GM21529 (cell line): Measurements from ENCODE around the gene KAT6B.
A peak's percentile ranks its signal among the peaks of the same experiment; 100 is the strongest.

Experiments
- ATAC-seq: cut with Tn5 transposase; IDR thresholded peaks from one replicate; pipeline ENCODE4 v1.9.1; 2021; ENCODE audit not compliant: unreplicated experiment

KAT6B gene

DNA sequence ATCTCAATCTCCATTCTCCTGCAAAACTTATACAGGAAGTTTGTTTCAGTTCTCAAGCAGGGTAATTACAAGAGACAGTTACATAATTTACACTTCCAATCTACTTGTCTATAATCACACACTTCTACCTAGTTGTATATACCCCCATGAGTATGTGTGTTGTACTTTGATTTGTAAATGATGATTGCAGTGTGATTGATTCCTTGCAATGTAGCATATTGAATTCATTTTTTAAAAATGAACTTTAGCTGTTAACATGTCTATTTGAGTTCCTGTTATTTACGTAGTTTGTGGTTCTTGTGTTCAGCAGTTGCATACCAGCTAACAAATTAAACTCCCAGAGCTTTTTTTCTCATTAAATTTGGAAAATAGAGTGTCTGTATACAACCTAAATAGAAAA, 182.6 kb downstream of the KAT6B start:
- ATAC-seq, result no peak

- ATAC-seq, result no peak
Measured at GRCh38 chr10:75009426-75009825, 183.0 kb downstream of the KAT6B start.

GRCh38 chr10:75010373-75010772, 184.0 kb downstream of the KAT6B start:
- no peak for ATAC-seq

DNA sequence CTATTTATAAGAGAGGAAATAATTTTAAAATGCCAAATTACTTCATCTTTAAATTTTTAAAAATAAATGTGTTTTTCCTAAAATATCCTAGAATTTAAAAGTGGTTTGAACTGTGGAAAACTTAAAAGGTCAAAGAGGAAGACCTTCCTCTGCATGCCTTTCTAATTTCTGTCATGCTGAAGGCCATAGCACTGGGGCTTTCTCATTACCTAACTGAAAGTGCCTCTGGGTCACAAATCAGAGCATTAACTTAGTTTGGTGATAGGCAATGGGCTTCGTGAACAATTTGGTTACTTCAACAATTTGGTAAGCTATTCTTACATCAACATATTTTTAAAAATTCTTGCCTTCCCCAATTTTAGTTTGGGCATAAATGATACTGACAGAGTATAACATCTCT, 184.8 kb downstream of the KAT6B start:
- ATAC-seq, result peak; percentile 34

DNA sequence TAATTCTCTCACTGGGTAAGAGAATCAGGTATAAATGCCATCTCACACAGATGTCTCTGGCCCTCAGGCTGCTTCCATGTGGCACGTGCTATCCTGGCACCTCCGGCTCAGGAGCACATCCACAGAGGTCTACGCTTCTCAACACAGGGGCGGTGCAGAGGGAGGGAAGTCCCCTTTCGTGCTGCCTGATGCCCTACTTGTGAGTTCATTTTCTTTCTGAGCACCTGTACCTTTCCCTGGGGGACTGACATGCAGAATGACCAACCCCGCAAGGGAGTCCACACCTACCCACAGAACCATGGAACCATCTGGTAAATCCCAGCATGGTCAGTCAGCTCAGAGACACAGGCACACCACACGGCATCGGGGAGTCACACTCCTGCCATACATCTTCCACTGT, 186.1 kb downstream of the KAT6B start:
- no peak for ATAC-seq

DNA sequence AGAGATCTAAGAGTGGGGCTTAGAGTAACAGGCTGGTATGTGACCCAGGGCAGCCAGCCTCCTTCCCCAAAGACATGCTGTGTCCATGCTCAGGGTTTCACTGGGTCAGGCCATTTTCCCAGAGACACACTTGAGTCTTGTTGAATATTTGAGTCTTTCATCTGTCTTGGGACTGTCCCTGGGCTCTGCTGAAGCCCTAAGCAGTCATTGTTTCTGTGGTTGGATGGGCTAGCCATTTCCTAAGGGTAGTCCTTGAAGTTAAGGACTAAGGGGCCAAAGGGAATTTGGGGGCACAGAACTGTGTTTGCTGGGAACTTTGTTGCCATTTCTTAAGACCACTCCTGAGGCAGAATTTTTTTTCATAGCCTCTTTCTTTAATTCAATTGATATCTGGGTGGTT, 186.6 kb downstream of the KAT6B start:
- ATAC-seq, result no peak

DNA sequence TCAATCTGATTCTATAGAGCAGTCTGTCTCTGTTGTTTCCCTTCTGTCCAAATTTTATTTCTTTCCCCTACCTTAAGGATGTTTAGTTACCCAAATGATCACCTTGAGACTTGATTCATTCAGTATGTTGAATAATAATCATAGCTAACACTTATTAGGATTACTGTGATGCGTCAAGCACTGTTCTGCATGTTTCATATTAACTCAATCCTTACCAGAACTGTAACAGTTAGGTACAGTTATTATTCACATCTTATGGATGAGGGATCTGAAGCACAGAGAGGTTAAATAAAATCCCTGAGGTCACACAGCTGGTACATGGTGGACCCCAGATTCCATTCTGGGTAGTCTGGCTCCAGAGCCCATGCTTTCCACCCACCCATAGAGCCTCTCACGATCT, 187.1 kb downstream of the KAT6B start:
- ATAC-seq, result no peak

- no peak for ATAC-seq
Measured at GRCh38 chr10:75014516-75015230, 188.3 kb downstream of the KAT6B start.

- no peak for ATAC-seq
Measured at GRCh38 chr10:75015442-75015841, 189.0 kb downstream of the KAT6B start.

DNA sequence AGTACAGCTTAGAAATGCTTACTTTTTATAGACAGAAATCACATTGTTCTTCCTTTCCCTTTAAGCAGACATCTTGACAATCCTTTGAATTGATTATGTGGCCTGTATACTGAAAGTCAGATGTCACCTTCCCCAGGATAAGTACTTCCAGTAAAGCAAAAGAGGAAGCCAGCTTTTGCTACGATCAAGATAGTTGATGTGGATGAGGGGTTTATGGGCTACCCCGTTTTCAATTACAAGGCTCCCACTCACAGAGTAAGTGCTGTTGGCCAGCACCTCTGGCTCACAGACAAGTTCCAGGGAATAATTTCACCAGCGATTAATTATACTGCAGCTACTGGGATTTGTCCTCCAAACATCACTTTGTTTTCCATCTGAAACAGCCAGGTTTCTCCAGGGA, 189.9 kb downstream of the KAT6B start:
- ATAC-seq, result no peak

DNA sequence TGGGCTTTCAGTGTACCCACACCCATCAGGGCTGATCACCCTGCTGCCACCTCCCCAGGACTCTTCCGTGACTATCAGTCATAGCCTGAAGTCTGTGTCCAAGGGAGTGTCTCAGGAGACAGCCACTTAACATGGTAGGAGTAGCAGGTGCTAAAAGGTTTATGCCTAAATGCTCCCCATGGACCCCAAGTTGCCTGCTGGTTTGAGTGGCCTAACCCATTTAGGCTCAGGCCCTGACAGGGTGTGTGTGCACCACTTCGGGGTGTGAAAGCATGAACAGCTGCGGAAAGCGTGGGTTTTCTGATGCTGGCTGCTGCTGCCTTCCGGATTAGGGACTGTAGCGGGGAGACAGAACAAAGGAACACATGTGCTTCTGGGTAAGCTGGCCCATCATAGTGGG, 191.9 kb downstream of the KAT6B start:
- no peak for ATAC-seq

GRCh38 chr10:75018686-75019307, 192.4 kb downstream of the KAT6B start:
- ATAC-seq, result no peak

DNA sequence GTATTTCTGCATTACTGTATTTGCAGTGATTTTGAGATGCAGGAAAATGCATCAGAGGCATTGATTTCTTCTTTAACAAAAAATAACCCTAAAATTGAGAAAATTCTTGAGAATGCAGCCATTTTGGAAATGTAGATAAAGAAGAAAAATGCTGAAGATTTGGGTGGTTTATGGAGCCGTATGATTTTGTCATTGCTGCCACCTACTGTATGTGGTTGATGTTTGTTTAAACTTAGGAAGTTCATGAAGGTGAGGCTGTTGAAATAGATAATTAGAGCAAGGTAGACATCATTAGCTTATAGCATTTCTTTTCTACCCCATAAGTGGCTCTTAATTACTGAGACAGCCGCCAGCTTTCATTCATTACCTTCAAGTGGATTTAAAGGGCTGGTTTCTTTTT, 193.0 kb downstream of the KAT6B start:
- ATAC-seq, result no peak

DNA sequence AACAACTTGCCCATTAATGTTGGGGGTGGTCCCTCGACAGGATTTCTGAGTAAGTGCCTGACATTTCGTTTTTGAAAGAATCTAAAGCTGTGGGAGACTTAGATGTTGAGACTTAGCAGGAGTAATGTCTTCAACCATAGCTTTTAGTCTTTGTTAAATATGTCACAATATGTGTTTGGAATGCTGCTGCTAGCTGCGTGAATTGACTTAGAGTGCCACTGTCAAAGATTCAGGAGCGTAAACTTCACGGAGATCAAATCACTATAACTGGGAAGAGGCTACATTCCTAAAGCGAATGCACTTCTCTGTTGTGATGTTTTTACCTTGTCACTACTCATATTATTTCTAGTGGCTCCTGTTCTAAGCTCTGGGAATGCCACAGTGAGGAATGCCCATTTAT, 193.8 kb downstream of the KAT6B start:
- ATAC-seq, result no peak

- ATAC-seq, result no peak
Measured at GRCh38 chr10:75021379-75022249, 195.2 kb downstream of the KAT6B start.

DNA sequence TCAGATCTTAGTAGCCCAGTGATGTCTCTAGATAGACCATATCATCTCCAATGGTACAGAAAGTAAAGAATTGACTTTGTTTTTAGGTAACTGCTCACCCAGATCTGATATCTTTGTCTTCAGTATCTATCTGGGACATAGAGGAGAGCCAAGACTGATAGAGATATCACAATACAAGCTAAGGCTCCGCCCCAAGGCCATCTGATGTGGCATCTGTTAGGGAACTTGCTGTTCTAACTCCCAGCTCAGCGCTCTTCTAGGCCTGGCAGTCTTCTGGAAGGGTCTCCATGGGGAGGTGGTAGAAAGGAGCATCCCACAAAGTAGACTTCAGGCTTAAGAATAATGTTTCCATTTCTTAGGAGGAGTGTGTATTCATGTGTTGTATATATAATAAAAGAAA, 196.7 kb downstream of the KAT6B start:
- no peak for ATAC-seq

- ATAC-seq, result no peak
Measured at GRCh38 chr10:75024971-75025523, 198.6 kb downstream of the KAT6B start.

GRCh38 chr10:75028049-75028448, 201.6 kb downstream of the KAT6B start:
- ATAC-seq, result no peak

DNA sequence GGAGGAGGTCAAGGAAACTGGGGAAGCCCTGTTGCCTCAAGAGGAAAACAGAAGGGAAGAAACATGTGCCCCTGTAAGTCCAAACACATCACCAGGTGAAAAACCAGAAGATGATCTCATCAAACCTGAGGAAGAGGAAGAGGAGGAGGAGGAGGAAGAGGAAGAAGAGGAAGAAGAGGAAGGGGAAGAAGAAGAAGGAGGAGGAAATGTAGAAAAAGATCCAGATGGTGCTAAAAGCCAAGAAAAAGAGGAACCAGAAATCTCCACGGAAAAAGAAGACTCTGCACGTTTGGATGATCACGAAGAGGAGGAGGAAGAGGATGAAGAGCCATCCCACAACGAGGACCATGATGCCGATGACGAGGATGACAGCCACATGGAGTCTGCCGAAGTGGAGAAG, 202.3 kb downstream of the KAT6B start:
- ATAC-seq, result no peak

DNA sequence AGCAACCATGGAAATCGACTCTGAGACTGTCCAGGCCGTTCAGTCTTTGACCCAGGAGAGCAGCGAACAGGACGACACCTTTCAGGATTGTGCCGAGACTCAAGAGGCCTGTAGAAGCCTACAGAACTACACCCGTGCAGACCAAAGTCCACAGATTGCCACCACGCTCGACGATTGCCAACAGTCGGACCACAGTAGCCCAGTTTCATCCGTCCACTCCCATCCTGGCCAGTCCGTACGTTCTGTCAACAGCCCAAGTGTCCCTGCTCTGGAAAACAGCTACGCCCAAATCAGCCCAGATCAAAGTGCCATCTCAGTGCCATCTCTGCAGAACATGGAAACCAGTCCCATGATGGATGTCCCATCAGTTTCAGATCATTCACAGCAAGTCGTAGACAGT, 203.0 kb downstream of the KAT6B start:
- no peak for ATAC-seq

- ATAC-seq, result no peak
Measured at GRCh38 chr10:75029857-75030256, 203.5 kb downstream of the KAT6B start.

GRCh38 chr10:75030371-75030770, 204.0 kb downstream of the KAT6B start:
- no peak for ATAC-seq
